ENCODE measurements around the gene ACE.
"Not testable (repeated sequence)": the region's sequence is repeated elsewhere in the genome, so short reads cannot be mapped to it uniquely, and the experiment has no call there.

ACE gene

DNA sequence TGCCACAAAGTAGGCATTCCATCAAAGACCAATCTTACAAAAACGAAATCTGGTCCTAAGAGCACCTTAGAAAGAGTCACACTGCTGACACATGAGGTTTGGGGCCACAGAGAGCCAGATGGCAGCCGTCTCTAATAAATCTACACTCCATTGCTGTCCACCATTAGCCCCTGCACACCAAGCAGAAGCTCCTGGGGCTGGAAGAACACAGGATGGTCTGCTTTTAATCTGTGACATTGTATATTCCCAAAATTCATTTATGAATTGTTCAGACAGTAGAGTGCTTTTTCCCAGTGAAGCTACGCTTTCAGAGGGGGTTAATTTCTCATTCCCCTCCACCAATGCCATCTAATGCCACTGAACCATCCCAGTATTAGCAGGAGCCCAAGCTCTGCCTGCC, 32.4 kb upstream of the ACE start:
- no peak for DNase-seq (ENCODE audit: low read depth, low spot score)

DNA sequence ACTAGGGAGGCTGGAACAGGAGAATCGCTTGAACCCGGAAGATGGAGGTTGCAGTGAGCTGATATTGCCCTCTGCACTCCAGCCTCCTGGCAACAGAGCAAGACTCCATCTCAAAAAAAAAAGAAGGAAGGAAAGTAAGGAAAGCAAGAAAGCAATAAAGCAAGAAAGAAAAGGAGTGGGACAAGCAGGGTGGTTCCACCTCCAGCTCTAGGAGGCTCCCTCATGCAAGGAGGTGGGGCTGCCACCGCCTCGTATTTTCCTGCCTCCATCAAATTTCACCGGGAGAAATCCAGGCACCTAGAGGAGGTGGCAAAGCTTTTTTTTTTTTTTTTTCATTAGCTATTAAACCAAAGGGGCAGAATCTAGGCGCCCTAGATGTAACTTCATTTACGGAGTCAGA, 31.8 kb upstream of the ACE start:
- no peak for DNase-seq (ENCODE audit: low read depth, low spot score)

DNA sequence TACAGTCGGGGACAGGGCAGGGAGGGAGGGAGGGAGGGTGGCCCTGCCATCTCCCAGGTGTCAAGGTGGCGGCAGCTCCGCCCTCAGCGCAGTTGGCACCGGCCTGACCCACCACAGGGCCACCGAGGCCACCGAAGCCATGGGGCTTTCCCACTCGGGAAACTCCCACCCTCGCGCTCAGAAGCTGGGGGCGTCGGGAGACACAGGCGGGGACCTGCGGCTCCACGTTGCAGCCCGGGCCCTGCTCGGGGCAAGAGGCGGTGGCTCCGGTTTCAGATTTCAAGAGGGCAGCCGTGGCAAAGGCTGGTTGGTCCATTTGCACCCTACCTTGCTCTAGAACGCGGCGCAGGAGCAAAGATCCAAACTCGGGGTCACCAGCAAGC, 31.3 kb upstream of the ACE start:
- no peak for DNase-seq (ENCODE audit: low read depth, low spot score)

DNA sequence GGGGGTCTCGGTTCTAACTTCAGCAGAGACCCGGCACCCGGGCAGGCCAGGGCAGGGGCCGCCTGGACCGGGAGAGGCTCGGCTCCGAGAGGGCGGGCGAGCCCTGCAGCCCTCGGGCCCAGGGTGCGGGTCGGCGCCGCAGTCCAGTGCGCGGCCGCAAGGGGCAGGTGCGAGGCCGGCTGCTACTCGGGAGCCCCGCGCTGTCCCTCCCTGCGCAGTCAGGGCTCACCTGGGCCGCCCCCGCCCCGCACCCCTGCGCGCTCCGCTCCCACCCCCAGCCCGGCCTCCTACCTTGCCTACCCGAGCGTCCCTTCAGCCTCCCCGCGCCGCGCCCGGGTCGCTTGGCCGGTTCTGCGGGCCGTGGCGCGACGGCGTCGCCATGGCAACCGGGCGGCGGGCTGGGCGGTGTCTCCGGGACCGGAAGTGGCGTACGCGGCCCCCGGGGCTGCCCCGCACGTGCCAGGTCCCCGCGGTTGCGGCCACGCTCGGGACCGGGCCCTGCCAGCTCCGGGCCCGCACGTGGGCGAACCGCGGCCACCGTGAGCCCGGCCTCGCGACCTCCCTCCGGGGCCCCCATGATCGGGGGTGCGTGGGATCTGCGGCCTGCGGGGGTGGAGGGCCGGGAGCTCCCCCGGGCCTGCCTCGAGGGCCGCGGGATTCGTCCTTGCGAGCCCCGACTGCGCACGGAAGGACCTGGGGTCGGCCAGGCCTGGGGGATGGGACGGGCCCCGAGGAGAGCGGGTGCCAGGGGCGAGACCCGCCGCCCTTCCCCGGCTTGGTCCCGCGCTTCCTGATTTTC, 30.7 kb upstream of the ACE start, which contains the start of gene CYB561:
CYB561 (minus strand) TSS at position 353 of the 799 bp plus-strand sequence. CDS start 8,759 bp downstream, outside the sequence.
- DNase-seq (ENCODE audit: low read depth, low spot score): peak; percentile 77

DNA sequence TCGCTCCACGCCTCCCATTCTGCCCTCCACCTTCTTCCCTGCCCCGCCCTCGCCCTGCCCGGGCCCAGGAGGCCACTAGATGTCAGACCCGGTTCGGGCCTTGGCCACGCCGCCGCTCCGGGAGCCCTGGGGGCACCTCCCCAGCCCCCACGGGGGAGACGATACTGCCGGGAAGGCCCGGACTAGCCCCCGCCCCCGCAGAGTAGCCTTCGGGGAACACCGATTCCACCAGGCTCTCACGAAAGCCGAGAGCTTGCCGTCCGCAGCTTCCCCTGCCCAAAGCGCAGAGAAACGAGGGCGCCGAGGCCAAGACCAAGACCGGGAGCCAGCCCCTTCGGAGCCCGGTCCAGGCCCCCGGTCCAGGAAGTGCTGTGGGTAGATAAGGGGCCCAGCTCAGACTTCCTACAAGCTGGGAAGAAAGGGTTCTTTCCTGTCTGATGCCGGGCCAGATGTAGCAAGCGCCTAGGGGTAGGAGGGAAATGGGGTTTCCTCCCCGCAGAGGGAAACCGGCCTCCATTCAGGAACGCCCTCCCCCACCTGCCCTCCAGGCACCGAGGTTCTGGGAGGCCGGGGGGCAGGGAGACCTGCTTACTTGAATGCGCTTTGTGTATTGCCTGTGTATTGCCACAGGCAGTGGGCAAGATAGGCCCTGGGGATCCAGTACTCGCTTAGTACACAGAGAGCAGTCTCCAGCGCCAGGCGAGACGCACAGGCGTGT, 29.9 kb upstream of the ACE start:
- DNase-seq (ENCODE audit: low read depth, low spot score): no peak

DNA sequence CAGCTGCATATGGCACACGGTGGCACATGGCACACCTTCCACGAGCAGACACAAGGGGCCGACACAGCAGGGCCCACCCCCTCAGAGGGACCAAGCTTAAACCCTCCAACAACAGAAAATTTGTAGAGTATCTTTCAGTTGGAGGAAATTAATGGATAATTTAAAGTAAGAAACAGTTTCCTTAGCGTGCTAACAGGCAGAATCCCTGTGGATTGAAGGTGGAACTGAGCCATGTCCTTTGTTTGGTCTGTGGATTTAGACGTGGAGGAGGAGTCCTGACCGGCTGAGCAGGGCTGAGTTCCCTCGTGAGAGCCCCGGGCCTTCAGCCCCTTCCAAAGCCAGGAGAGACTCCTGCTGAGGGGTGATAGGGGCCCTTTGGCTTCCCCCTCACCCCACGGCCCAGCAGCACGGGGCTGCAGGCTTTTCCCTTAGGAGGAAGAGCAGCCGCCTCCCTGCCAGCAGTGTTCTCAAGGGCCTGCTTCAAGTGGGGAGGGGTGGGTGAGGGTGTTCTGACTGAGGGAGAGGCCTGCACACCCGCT, 29.3 kb upstream of the ACE start:
- no peak for DNase-seq (ENCODE audit: low read depth, low spot score)

DNA sequence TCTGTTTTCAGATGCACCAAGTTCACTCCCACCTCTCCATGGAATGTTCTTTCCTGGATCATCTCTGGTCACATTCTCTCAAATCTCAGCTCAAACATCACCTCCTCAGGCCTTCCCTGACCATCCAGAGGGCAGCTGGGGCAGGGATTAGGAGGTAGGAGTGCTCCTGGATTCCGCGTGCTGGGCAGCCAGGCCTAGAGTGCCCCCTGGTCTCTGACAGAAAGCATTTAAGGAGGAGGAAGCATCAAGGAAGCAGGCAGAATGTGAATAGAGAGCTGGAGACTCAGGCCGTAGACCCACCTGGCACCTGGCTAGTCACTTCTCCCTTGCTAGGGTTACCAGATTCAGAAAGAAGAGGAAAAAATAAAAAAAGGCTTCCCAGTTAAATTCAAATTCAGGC, 28.2 kb upstream of the ACE start:
- no peak for DNase-seq (ENCODE audit: low read depth, low spot score)

DNA sequence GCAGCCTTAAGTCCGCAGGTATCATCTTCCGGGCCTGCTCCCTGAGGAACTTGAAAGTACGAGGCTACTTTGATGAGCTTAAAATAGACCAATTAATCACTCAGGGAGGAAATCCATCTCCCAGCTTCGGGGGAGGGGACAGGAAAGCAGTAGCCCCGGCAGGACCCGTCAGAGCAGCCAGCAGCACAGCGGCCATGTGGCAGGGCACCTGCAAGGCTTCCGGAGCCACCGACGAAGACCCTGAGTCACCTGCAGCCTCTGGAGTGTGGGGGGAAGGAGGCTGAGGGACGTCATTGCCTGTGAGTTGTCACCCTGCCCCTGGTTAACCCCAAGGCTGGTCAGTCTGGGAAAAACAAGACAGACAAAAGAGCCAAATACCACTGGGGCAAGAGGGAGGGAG, 26.3 kb upstream of the ACE start:
- DNase-seq (ENCODE audit: low read depth, low spot score): no peak

DNA sequence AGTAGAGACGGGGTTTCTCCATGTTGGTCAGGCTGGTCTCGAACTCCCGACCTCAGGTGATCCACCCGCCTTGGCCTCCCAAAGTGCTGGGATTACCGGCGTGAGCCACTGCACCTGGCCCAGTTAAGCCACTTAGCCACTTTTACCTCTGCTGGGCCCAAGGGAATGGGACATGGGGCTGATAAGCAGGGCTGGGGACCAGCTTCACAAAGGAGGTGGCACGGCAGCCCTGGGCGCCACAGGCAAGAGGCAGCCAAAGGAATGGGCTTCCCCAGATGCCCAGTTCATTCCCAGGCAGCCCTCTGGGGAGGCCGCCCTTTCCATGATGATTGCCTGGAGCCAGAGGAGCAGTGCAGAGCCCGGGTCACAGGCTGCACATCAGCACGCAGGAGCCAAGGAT, 25.7 kb upstream of the ACE start:
- DNase-seq (ENCODE audit: low read depth, low spot score): no peak

DNA sequence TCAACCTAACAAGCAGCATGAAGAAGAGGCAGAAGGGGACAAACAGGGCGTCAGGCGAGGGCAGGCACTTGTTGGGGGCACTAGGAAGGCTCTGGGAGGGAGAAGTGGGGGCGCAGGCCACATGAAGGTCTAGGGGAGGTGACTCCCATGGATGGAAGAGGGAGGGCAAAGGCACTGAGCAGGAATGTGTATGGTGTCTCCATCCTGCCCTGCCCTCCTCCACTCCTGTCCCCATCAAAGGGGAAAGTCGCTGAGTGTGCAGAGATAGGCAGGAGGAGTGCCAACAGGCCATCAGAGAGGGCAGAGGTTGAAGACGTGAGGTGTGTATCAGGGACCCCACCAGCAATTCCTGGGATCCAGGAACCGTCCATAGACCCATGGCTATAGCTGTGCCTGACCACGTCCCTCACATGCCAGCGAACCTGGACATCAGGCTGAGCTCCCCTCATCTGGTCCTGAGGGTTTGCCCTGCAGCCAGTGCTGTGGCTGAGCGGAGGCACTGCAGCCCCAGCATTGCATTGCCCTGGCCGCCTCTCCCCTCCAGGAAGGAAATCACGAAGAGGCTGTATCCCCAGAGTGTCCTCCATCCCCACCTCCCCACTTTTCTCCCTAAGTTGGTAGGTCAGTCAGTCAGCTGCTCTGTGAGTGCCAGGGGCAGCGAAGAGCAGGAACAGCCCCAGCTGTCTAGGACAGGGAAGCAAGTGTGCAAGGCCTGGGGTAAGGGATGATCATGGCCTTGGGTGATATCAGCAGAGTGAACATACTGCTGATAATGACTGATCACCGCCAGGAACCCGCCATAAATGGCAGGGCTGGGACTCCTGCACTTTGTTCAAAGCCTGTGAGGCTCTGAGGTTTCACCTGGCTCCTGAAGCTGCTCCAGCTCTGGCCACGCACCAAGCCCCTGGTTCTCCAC, 24.6 kb upstream of the ACE start:
- DNase-seq (ENCODE audit: low read depth, low spot score): no peak

DNA sequence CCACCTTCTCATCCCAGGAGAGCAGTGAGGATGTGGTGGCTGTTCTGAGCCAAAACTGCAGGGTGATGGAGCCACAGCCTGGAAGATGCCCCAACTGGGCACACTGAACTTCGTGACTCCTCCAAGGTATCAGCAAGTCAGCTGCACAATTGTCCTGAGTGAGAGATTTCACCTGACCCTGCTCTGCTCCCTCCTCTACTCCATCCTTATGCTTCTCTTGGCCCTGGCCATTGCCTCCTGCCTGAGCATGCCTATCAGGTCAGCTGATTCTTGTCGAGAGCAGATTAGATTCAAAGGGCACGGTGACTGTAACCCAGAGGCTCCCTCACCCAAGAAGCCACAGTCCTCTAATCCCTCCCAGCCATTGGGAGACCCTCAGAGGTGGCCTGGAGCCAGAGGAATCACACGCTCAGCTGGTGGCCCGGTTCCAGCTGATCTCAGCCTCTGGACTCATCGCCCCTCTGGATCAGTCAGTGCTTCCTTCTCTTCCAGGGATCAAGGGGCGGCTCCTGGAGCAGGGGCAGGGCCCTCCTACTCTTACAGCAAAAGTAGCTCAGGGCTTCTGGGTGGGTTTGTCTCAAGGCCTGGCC, 23.8 kb upstream of the ACE start:
- no peak for DNase-seq (ENCODE audit: low read depth, low spot score)

DNA sequence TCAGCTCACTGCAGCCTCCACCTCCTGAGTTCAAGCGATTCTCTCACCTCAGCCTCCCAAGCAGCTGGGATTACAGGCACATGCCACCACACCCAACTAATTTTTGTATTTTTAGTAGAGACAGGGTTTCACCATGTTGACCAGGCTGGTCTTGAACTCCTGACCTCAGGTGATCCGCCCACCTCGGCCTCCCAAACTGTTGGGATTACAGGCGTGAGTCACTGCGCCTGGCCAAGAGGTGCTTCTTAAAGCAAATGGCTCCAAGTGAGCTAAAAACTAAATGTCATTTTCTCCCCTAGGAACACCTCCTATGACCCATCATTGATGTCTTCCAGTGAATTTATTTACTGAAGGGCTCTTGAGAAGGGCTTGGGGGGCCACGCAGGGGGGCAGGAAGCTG, 22.5 kb upstream of the ACE start:
- not testable (repeated sequence) for DNase-seq (ENCODE audit: low read depth, low spot score)

DNA sequence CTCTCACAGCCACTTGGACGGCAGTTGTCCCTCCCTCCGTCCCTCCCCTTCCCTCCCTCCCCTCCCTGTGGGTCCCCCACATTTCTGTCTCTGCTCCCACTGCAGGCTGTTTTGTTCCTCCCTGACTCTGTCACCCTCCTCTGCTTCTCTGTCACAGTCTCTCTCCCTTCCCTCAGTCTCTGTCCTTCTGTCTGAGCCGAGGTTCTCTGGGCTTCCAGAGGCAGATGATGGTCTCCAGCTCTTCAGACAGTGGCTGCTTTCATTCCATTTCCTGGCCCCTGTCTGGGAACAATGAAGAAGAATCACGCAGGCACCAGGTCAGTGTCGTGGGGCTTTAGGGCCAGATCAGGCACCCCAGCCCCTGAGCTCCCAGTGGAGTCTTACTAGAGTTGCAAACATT, 21.9 kb upstream of the ACE start:
- DNase-seq (ENCODE audit: low read depth, low spot score): no peak

DNA sequence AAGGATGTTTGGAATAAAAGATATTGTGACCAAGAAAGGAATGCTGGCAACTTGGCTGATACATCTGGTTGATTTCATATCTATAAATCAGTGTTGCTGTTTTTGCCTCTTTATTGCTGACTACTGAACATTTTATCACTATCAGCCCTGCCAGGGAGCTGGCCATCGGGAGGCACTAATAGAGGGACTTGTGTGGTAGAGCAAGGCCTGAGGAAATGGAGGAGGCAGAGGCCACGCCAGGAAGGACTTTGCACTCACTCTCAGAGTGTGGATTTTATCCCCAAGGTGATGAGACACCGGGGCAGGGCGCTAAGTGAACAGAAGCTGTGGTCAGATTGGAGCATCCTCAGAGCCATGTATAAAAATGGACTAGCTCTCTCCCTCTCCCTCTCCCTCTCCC, 21.4 kb upstream of the ACE start:
- peak; percentile 0 for DNase-seq (ENCODE audit: low read depth, low spot score)

DNA sequence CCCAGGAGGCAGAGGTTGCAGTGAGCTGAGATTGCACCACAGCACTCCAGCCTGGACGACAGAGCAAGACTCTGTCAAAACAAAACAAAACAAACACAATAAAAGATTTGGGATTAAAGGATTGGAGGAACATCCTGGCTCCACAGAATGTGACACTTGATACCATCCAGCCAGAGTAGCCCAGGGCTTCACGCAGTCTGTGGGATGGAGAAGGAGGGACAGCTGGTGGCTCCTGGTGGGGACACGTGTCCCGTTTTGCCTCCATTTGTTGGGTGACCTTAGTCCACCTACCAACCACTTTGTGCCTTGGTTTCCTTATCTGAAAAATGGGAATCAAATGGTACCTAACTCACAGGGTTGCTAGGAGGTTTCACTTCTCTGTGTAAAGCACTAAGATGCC, 18.4 kb upstream of the ACE start:
- DNase-seq (ENCODE audit: low read depth, low spot score): no peak

DNA sequence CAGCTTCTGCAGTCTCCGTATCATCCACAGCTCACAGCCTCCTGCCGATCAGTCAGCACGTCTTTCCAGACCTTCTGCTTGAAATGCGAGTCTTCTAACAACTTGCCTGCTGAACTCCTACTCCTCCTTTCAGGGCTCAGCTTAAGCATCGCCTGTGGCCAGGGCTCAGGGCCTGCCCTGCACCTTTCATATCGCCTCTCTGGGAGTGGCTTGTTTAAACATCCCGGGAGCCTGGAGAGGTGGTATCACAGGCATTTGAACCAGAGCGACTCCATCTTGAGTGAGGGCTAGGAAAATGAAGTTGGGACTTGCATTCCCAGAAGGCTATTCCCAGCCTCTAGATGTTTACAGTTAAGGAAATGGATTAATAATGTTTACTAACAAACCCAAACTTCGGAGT, 16.8 kb upstream of the ACE start:
- no peak for DNase-seq (ENCODE audit: low read depth, low spot score)

DNA sequence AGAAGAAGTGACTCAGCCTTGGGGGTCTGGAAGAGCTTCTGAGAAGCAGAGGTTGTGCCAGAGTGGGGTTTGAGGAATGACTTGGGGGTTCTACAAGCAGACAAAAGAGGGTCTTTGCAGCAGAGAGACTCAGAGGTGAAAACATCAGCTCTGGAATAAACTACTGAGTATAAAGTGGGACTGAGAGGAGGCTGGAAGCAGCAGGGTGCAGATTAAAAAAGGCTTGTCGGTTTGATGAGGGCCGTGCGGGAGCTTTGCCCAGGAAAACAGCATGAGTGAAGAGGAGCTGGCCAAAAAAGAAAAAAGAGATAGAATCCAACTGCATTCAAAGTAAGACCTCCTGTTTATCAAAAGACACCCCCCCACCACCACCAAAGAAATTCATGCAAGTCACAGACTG, 13.1 kb upstream of the ACE start:
- no peak for DNase-seq (ENCODE audit: low read depth, low spot score)

DNA sequence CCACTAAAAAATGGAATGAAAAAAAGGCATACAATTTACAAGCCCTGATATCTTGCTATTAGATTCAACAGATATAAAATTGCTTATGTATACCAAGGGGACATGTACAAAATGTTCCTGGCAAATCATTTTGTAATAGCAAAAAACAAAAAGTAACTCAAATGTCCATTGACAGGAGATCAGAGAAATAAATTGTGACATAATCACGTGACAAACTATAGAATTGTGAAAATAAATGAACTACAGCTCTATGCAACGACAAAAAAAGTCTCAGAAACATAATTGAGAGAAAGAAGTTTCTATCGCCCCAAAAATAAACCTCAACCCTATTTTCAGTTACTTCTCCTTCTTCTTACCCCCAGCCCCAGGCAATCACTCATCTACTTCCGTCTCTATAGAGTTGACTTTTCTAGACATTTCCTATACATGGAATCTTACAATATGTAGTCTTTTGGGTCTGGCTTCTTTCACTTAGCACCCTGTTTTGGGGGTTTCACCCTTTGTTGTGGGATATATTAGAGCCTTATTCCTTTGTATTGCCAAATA, 12.1 kb upstream of the ACE start:
- no peak for DNase-seq (ENCODE audit: low read depth, low spot score)

DNA sequence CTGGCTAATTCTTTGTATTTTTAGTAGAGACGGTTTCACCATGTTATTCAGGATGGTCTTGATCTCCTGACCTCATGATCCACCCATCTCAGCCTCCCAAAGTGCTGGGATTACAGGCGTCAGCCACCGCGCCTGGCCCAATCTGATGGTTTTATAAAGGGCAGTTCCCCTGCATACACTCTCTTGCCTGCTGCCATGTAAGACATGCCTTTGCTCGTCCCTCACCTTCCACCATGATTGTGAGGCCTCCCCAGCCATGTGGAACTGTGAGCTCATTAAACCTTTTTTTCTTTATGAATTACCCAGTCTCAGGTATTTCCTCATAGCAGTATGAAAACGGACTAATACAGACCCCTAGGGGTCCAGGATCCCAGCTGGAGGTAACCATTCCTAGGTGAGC, 8.8 kb upstream of the ACE start:
- not testable (repeated sequence) for DNase-seq (ENCODE audit: low read depth, low spot score)

DNA sequence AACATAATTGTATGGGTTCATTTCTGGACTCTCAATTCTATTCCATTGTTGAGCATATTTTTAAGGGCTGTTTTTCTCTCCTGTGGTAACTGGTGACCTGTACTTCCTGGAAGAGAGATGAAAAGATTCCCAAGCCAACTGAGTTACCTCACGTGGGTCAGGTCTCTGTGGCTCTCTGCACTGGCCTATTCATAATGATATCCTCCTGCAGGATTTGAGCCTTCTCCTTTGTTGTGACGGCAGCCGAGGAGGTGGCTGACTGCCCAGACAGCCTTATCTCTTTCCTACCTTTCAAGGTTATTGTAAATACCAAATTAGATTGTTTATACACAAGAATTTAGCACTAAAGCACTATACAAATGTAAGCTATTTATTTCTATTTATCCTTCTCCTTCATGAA, 2.7 kb upstream of the ACE start:
- DNase-seq (ENCODE audit: low read depth, low spot score): peak; percentile 15
